Measurements from ENCODE around the gene SLX9.

GRCh38 chr21:44996096-44996495 lies 56.3 kb downstream of the SLX9 start:
- TF ChIP-seq CTCF (conservative IDR thresholded peaks at IDR 0.05; ENCODE audit: low read depth, low read length) = no peak
- no peak for TF ChIP-seq EZH2 (IDR thresholded peaks at IDR 0.05; ENCODE audit: low read length, unreplicated experiment)
- TF ChIP-seq EZH2phosphoT487 (IDR thresholded peaks at IDR 0.05; ENCODE audit: borderline replicate concordance, low read length) = no peak
